GM23338 (cell line): ENCODE data around the gene DHX32.

Experiments used
- ETS1 ChIP-seq: IDR thresholded peaks from 2 replicates; pipeline ENCODE4 v1.6.1; 2016; ENCODE audit warnings: antibody characterized with exemption
- EZH2 ChIP-seq: fragments of 200-600 bp; sonication (generic); IDR thresholded peaks from one replicate; pipeline ENCODE4 v1.8.0; 2017; ENCODE audit warnings: antibody characterized with exemption, mild to moderate bottlenecking, low read depth; ENCODE audit not compliant: unreplicated experiment
- POLR2AphosphoS5 ChIP-seq: IDR thresholded peaks from 2 replicates; pipeline ENCODE4 v1.6.1; 2016; ENCODE audit warnings: antibody characterized with exemption, low read depth
- TF ChIP-seq, protein P1 (sequence below), 2 experiments: fragments of 200-600 bp in 1 of 2; sonication (generic) in 1 of 2; conservative IDR thresholded peaks; 2 replicates each; pipeline versions ENCODE4 v1.5.1 to v1.6.1; 2016 to 2017; ENCODE audit warnings: antibody characterized with exemption in 2 of 2, low read depth in 2 of 2, mild to moderate bottlenecking in 2 of 2, moderate library complexity in 1 of 2

GRCh38 chr10:125916977-125917376, 35.9 kb upstream of the DHX32 start:
- TF ChIP-seq EZH2 (no peak), ETS1 (no peak), POLR2AphosphoS5 (no peak)
- TF ChIP-seq, protein P1, sequence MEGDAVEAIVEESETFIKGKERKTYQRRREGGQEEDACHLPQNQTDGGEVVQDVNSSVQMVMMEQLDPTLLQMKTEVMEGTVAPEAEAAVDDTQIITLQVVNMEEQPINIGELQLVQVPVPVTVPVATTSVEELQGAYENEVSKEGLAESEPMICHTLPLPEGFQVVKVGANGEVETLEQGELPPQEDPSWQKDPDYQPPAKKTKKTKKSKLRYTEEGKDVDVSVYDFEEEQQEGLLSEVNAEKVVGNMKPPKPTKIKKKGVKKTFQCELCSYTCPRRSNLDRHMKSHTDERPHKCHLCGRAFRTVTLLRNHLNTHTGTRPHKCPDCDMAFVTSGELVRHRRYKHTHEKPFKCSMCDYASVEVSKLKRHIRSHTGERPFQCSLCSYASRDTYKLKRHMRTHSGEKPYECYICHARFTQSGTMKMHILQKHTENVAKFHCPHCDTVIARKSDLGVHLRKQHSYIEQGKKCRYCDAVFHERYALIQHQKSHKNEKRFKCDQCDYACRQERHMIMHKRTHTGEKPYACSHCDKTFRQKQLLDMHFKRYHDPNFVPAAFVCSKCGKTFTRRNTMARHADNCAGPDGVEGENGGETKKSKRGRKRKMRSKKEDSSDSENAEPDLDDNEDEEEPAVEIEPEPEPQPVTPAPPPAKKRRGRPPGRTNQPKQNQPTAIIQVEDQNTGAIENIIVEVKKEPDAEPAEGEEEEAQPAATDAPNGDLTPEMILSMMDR (conservative IDR thresholded peaks at IDR 0.05; ENCODE audit: low read depth in 2 of 2), result no peak
